Neural cell (in vitro differentiated cells): Measurements from ENCODE around the gene EVC.

Experiments
- EP300 ChIP-seq: fragments of 450-650 bp; conservative IDR thresholded peaks from 2 replicates; pipeline ENCODE4 v1.6.1; 2014; ENCODE audit warnings: antibody characterized with exemption, mild to moderate bottlenecking, moderate library complexity; ENCODE audit not compliant: poor library complexity, severe bottlenecking
- EZH2 ChIP-seq: fragments of 200-600, 300-800 bp; shearing (Covaris generic), sonication (generic); IDR thresholded peaks from 2 replicates; pipeline ENCODE4 v1.6.1; 2014; ENCODE audit warnings: antibody characterized with exemption, low read length, borderline replicate concordance, mild to moderate bottlenecking; ENCODE audit not compliant: insufficient read depth, poor library complexity, severe bottlenecking
- POLR2AphosphoS5 ChIP-seq: IDR thresholded peaks from 2 replicates; pipeline ENCODE4 v1.6.1; 2012
- RAD21 ChIP-seq: fragments of 450-650 bp; conservative IDR thresholded peaks from 2 replicates; pipeline ENCODE4 v1.6.1; 2014; ENCODE audit warnings: antibody characterized with exemption, mild to moderate bottlenecking, moderate library complexity
- SMC3 ChIP-seq: fragments of 450-650 bp; conservative IDR thresholded peaks from 2 replicates; pipeline ENCODE4 v1.6.1; 2014; ENCODE audit warnings: antibody characterized with exemption, mild to moderate bottlenecking, moderate library complexity; ENCODE audit not compliant: poor library complexity
- TAF1 ChIP-seq: IDR thresholded peaks from 2 replicates; pipeline ENCODE4 v1.6.1; 2012; ENCODE audit warnings: low read depth
- TF ChIP-seq, protein P1 (sequence below): fragments of 450-650 bp; IDR thresholded peaks from 2 replicates; pipeline ENCODE4 v1.5.1; 2014; ENCODE audit warnings: antibody characterized with exemption, mild to moderate bottlenecking, moderate library complexity; ENCODE audit not compliant: poor library complexity, severe bottlenecking
- TF ChIP-seq, protein P2 (sequence below): IDR thresholded peaks from 2 replicates; pipeline ENCODE4 v1.6.1; 2012; ENCODE audit warnings: borderline replicate concordance

DNA sequence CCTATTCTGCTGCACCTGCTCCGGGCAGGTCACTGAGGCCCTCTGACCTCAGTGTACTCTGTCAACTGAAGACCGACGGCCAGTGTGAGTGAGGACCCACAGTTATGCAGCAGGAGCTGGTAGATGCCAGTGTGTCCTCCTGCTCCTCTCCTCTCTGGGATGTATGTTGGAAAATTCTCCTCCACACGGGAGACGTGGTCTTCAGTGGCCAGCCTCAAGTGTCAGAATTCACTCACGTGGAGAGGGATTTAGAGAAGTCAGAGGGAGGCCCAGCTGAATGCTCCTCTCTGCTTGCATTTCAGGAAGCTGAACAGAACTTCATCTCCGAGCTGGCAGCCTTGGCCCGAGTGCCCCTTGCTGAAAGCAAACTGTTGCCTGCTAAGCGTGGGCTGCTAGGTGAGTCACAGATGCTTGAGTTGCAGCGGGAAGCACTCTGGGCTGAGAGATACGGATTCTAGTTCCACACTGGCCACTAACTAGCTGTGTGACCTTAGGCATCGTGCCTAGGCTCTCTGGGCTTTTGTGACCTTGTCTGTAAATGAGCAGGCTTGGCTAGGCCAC, 98.3 kb downstream of the EVC start:
- TF ChIP-seq EZH2 (no peak), EP300 (no peak), POLR2AphosphoS5 (no peak), RAD21 (no peak), TAF1 (no peak), SMC3 (no peak)
- TF ChIP-seq, protein P1, sequence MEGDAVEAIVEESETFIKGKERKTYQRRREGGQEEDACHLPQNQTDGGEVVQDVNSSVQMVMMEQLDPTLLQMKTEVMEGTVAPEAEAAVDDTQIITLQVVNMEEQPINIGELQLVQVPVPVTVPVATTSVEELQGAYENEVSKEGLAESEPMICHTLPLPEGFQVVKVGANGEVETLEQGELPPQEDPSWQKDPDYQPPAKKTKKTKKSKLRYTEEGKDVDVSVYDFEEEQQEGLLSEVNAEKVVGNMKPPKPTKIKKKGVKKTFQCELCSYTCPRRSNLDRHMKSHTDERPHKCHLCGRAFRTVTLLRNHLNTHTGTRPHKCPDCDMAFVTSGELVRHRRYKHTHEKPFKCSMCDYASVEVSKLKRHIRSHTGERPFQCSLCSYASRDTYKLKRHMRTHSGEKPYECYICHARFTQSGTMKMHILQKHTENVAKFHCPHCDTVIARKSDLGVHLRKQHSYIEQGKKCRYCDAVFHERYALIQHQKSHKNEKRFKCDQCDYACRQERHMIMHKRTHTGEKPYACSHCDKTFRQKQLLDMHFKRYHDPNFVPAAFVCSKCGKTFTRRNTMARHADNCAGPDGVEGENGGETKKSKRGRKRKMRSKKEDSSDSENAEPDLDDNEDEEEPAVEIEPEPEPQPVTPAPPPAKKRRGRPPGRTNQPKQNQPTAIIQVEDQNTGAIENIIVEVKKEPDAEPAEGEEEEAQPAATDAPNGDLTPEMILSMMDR, result no peak
- TF ChIP-seq, protein P2, sequence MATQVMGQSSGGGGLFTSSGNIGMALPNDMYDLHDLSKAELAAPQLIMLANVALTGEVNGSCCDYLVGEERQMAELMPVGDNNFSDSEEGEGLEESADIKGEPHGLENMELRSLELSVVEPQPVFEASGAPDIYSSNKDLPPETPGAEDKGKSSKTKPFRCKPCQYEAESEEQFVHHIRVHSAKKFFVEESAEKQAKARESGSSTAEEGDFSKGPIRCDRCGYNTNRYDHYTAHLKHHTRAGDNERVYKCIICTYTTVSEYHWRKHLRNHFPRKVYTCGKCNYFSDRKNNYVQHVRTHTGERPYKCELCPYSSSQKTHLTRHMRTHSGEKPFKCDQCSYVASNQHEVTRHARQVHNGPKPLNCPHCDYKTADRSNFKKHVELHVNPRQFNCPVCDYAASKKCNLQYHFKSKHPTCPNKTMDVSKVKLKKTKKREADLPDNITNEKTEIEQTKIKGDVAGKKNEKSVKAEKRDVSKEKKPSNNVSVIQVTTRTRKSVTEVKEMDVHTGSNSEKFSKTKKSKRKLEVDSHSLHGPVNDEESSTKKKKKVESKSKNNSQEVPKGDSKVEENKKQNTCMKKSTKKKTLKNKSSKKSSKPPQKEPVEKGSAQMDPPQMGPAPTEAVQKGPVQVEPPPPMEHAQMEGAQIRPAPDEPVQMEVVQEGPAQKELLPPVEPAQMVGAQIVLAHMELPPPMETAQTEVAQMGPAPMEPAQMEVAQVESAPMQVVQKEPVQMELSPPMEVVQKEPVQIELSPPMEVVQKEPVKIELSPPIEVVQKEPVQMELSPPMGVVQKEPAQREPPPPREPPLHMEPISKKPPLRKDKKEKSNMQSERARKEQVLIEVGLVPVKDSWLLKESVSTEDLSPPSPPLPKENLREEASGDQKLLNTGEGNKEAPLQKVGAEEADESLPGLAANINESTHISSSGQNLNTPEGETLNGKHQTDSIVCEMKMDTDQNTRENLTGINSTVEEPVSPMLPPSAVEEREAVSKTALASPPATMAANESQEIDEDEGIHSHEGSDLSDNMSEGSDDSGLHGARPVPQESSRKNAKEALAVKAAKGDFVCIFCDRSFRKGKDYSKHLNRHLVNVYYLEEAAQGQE, result no peak
